T follicular helper cell (primary cell): ENCODE data around the gene OR12D1.

Experiments used
- DNase-seq: peaks from one replicate; pipeline ENCODE4 v3.0.0-alpha.2; 2020; ENCODE audit warnings: low read depth

OR12D1 gene

GRCh38 chr6:29465279-29465678, 50.6 kb downstream of the OR12D1 start:
- no peak for DNase-seq

- DNase-seq = no peak
These were observed 51.1 kb downstream of the OR12D1 start for GRCh38 chr6:29465801-29466200.

GRCh38 chr6:29466241-29466640, 51.5 kb downstream of the OR12D1 start:
- DNase-seq = no peak
